ENCODE results near the gene DGKI. TPM values are rescaled to one million over a fixed set of nuclear protein-coding genes. Genes with fewer than 3 reads are reported as not detected.

DGKI gene
- total RNA-seq, 1 experiment from 2014 or later, result 0.15 TPM

DNA sequence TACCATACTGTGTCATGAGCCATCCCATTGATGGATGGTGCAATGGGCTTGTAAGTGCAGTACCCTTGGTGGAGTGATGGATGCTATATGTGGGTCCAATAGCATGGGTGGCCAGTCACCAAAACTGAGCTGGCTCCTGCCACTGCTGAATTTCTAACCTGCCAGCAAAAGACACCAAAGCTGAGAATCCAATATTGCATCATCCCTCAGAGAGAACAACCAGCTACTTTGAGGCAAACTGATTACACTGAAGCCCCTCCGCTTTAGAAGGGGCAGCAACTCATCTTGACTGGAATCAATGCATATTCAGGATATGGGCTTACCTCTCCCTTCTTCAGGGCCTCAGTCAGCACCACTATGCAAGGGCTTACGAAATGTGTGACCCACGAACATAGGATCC, 211.6 kb downstream of the DGKI start:
- H3K9me2 ChIP-seq (ENCODE audit: insufficient read depth), result no peaks in the 10 kb centered on the region
- ChIA-PET RAD21 (ENCODE audit: low non-redundant PET in 1 of 2, low total read pairs in 2 of 2, uncharacterized antibody in 2 of 2, unreplicated experiment in 2 of 2) (no interaction called here), POLR2A (no interaction called here), CTCF (interaction anchor here (1.2 kb wide), 1 partner anchor 9 kb away, joined by 5 read pairs; no protein-coding TSS in a partner anchor)
- no peaks in the 10 kb centered on the region for H4K20me1 ChIP-seq (ENCODE audit: insufficient read depth)
- no peaks in the 10 kb centered on the region for H3K9me3 ChIP-seq (ENCODE audit: control insufficient read depth in 1 of 2, insufficient read depth in 1 of 2, low read depth in 1 of 2, low read length in 2 of 2)
- H3K4me2 ChIP-seq (ENCODE audit: low read length), result no peak overlapping the region
- no TSS peak for BruUV-seq (replicated peaks)
- no peak overlapping the region for H3K4me3 ChIP-seq (replicated peaks in 1 of 2; ENCODE audit: low read depth in 1 of 2, low read length in 2 of 2)
- H3K36me3 ChIP-seq (ENCODE audit: control insufficient read depth in 1 of 2, insufficient read depth in 2 of 2, low read length in 2 of 2), result no peaks in the 10 kb centered on the region
- no peaks in the 10 kb centered on the region for H3K27me3 ChIP-seq (ENCODE audit: insufficient read depth, low read length)
- ATAC-seq (no peak), DNase-seq (ENCODE audit: low read depth, low spot score) (no peak)
- TF ChIP-seq CEBPB (IDR thresholded peaks at IDR 0.05; ENCODE audit: low read depth) (no peak), JUND (IDR thresholded peaks at IDR 0.05) (no peak), RAD21 (IDR thresholded peaks at IDR 0.05; ENCODE audit: low read depth) (no peak), FOSL1 (IDR thresholded peaks at IDR 0.05; ENCODE audit: low read depth) (no peak), POLR2AphosphoS5 (IDR thresholded peaks at IDR 0.05; ENCODE audit: low read depth, low read length) (no peak), ZFX (IDR thresholded peaks at IDR 0.05) (no peak), ZBTB33 (IDR thresholded peaks at IDR 0.05; ENCODE audit: extremely low read depth, insufficient replicate concordance, low read length) (no peak), ZNF274 (IDR thresholded peaks at IDR 0.05; ENCODE audit: low read depth, low read length) (no peak), ELF1 (IDR thresholded peaks at IDR 0.05; ENCODE audit: borderline replicate concordance, low read depth) (no peak), EZH2phosphoT487 (IDR thresholded peaks at IDR 0.05; ENCODE audit: borderline replicate concordance) (no peak), POLR2A (IDR thresholded peaks at IDR 0.05; ENCODE audit: borderline replicate concordance, extremely low read depth, insufficient read depth, insufficient read length) (no peak), EGR1 (IDR thresholded peaks at IDR 0.05; ENCODE audit: low read depth) (no peak), SRF (IDR thresholded peaks at IDR 0.05; ENCODE audit: low read depth) (no peak), MAX (IDR thresholded peaks at IDR 0.05) (no peak), YY1 (IDR thresholded peaks at IDR 0.05; ENCODE audit: extremely low read depth, insufficient replicate concordance, low read depth, low read length) (no peak), SIN3A (IDR thresholded peaks at IDR 0.05; ENCODE audit: low read depth) (no peak)
- TF ChIP-seq, protein P1, sequence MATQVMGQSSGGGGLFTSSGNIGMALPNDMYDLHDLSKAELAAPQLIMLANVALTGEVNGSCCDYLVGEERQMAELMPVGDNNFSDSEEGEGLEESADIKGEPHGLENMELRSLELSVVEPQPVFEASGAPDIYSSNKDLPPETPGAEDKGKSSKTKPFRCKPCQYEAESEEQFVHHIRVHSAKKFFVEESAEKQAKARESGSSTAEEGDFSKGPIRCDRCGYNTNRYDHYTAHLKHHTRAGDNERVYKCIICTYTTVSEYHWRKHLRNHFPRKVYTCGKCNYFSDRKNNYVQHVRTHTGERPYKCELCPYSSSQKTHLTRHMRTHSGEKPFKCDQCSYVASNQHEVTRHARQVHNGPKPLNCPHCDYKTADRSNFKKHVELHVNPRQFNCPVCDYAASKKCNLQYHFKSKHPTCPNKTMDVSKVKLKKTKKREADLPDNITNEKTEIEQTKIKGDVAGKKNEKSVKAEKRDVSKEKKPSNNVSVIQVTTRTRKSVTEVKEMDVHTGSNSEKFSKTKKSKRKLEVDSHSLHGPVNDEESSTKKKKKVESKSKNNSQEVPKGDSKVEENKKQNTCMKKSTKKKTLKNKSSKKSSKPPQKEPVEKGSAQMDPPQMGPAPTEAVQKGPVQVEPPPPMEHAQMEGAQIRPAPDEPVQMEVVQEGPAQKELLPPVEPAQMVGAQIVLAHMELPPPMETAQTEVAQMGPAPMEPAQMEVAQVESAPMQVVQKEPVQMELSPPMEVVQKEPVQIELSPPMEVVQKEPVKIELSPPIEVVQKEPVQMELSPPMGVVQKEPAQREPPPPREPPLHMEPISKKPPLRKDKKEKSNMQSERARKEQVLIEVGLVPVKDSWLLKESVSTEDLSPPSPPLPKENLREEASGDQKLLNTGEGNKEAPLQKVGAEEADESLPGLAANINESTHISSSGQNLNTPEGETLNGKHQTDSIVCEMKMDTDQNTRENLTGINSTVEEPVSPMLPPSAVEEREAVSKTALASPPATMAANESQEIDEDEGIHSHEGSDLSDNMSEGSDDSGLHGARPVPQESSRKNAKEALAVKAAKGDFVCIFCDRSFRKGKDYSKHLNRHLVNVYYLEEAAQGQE (IDR thresholded peaks at IDR 0.05; ENCODE audit: low read depth), result no peak
- TF ChIP-seq, protein P2, sequence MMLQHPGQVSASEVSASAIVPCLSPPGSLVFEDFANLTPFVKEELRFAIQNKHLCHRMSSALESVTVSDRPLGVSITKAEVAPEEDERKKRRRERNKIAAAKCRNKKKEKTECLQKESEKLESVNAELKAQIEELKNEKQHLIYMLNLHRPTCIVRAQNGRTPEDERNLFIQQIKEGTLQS (IDR thresholded peaks at IDR 0.05), result no peak
- no peak overlapping the region for H3K9ac ChIP-seq (ENCODE audit: low read length)
- intact Hi-C loops (cut with micrococcal nuclease), result no loop called here
- H3K4me1 ChIP-seq (ENCODE audit: control insufficient read depth in 1 of 2, insufficient read depth in 2 of 2, low read length in 2 of 2), result no peaks in the 10 kb centered on the region
- H3K79me2 ChIP-seq (ENCODE audit: insufficient read depth, low read length), result no peaks in the 10 kb centered on the region
- no peak overlapping the region for H3K27ac ChIP-seq (ENCODE audit: low read depth, low read length)
- no peak overlapping the region for H2AFZ ChIP-seq (ENCODE audit: low read depth, low read length, poor library complexity, severe bottlenecking)

Data from HCT116 (cell line).